GM23248 (cell line): ENCODE results near the gene PTPRH.

ENCODE experiments used
- EZH2 ChIP-seq: fragments of 200-600 bp; sonication (generic); IDR thresholded peaks from 2 replicates; pipeline ENCODE4 v1.6.1; 2018; ENCODE audit warnings: antibody characterized with exemption, mild to moderate bottlenecking; ENCODE audit not compliant: insufficient read depth, poor library complexity, severe bottlenecking
- EZH2phosphoT487 ChIP-seq: fragments of 200-600 bp; sonication (generic); IDR thresholded peaks from 2 replicates; pipeline ENCODE4 v1.6.1; 2018; ENCODE audit warnings: antibody characterized with exemption, moderate library complexity, mild to moderate bottlenecking, low read depth; ENCODE audit not compliant: insufficient read depth

GRCh38 chr19:55254625-55254977, 45.3 kb upstream of the PTPRH start:
- TF ChIP-seq EZH2phosphoT487 (no peak), EZH2 (no peak)
